HG02870 (cell line): Measurements from ENCODE around the gene GAS6.
"Not testable (repeated sequence)": the region's sequence is repeated elsewhere in the genome, so short reads cannot be mapped to it uniquely, and the experiment has no call there.

ENCODE experiments used
- ATAC-seq: cut with Tn5 transposase; IDR thresholded peaks from one replicate; pipeline ENCODE4 v1.9.1; 2021; ENCODE audit warnings: mild to moderate bottlenecking, moderate library complexity; ENCODE audit not compliant: unreplicated experiment

The GAS6 gene

DNA sequence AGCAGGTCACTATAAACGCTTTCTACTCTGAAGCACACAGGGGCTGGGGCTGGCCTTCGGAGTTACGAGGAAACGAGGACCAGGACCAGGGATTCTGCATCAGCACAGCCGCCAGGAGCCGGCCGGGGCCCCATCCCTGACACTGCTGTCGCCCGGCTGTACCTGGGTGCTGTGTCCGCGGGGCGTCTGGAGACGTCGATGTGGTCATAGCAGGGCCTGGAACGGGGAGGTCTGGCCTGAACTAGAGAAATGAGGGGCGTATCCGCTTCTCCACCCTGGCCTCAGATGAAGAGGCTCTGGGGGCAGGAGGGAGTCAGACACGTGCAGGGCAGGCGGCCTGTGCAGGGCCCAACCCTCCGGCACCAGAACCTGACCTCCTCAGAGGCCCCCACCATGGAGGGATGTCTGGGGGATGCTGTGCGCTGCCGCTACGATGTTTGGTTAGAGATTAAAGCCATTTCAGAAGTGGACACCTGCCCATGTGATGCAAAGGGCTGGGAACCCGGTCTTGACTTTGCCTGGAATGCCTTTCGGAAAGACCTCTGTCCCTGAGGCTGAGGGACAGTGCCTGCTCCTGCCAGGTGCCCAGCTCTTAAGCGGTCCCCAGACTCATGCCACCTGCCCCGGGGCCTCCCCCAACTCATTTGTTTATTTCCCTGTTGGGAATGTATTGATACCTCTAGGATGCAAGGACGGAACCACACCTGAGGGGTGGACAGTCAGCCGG is 21.4 kb downstream of the GAS6 start:
- ATAC-seq, result no peak

DNA sequence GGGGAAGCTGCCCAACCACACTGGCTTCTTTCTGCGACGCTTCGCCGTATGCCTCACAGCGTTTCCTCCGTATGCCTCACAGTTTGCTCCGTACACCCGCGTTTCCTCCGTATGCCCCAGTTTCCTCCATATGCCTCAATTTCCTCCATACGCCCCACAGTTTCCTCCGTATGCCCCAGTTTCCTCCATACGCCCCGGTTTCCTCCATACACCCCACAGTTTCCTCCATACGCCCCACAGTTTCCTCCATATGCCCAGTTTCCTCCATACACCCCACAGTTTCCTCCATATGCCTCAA is 22.6 kb downstream of the GAS6 start:
- no peak for ATAC-seq

DNA sequence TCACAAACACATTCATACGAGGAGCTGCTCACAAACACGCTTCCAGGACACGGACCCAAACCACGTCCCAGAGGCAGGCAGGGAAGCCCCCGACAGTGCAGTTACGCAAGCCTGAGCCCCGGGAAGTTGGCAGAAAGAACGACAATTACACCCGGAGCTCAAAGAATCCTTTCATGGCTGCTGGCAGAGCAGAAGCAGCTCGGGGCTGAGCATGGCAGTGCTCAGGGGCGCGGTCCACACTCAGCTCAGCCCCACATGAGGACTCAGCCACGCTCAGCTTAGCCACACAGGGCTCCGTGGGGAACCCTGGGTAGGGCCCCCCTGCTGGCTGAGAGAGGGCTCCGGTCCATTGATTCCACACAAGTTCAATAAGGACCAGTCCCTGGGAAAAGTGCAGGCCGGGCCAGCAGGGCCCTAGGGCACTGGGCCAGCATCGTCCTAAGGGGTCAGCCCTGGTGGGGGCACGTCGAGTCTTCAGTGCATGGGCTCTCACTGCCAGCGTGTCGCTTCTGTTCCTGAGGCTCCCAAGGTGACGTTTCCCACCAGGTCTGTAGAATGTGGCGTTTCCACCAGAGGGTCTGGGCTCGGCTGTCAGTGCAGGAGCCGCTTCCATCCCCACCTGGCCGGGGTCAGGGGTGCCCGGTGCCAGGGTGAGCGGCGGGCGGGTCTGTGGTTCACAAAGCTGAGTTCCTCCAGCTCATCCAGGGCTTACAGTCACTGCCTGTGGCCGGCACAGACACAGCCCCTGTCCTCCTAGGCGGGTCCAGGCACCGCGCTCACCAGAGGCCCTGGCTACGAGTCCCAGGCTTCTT is 23.1 kb downstream of the GAS6 start:
- ATAC-seq, result no peak

DNA sequence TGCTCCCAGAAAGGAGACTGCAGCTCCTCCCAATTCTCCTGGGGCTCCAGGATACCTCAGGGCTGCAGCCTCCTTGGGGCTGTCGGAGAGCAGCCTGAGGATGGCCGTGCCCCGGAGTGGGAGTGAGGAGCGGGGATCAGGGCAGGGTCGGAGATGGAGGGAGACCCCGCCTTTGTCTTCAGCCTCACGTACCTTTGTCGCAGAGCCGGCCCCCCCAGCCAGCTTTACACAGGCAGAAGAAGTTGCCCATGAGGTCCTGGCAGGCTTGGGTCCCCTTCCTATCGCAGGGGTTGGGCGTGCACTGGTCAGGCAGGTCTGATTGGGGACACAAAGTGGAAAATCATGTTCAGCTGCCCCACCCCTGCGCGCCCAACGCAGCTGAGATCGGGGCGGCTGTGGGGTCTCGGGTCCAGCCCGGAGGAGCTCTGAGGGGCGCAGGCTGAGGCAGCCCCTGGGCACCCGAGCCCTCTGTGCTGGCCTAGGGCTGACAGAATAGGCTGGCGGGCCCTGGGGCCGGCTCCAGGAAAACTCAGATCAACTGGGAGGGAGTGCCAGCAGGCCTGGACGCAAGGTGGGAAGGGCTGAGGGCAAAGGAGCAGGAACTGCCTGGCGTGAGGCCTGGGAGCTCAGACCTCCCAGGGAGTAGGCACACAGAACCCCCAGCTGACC is 24.2 kb downstream of the GAS6 start:
- no peak for ATAC-seq

DNA sequence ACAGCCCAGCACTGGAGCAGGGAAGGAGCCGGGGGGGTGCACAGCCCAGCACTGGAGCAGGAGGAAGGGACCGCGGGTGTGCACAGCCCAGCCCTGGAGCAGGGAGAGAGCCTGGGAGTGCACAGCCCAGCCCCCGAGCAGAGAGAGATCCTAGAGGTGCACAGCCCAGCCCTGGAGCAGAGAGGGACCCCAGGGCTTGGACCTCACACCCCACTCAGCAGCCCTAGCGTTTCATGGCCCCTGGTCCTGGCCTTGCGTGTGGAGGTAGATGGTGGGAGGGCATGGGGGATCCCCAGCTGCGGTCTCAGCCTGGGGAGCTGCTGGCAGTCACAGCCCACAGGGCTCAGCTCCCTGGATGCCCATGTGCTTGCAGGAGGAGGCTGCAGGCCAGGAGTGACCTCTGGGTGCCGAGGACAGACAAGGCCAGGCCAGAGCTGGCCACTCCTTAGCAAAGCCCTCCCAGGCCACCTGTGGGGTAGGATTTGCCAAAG is 25.1 kb downstream of the GAS6 start:
- no peak for ATAC-seq

DNA sequence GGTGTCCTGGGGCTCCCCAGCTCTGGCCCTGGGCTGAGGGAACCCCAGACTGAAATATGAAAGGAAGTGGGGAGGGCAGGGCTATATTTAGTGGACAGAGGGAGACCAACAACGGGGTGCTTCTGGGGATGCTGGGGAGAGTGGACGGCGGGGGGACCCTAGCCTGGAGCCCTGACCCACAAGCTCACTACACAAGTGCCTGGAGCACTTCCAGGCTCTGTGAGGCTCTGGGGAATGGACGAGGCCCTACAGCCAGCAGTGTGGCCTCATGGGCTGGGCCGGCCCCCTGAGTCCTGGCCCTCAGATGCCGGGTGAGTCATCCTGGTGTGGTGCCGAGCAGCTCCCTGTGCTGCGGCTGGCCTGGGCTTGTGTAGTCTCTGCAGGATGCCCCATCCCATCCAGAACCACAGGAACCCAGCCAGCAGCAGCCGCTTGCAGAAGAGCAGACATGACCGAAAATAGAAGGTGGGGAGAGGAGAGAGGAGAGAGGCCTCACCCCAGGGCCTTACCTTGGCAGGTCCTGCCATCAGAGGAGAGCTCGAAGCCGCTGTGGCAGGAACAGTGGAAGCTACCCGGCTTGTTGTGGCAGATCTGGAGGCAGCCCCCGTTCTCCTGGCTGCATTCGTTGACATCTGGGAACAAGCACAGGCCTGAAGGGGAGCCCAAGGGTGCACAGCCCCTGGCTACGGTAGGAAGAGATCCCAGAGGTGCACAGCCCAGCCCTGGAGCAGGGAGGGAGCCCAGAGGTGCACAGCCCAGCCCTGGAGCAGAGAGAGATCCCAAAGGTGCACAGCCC is 26.1 kb downstream of the GAS6 start:
- no peak for ATAC-seq

DNA sequence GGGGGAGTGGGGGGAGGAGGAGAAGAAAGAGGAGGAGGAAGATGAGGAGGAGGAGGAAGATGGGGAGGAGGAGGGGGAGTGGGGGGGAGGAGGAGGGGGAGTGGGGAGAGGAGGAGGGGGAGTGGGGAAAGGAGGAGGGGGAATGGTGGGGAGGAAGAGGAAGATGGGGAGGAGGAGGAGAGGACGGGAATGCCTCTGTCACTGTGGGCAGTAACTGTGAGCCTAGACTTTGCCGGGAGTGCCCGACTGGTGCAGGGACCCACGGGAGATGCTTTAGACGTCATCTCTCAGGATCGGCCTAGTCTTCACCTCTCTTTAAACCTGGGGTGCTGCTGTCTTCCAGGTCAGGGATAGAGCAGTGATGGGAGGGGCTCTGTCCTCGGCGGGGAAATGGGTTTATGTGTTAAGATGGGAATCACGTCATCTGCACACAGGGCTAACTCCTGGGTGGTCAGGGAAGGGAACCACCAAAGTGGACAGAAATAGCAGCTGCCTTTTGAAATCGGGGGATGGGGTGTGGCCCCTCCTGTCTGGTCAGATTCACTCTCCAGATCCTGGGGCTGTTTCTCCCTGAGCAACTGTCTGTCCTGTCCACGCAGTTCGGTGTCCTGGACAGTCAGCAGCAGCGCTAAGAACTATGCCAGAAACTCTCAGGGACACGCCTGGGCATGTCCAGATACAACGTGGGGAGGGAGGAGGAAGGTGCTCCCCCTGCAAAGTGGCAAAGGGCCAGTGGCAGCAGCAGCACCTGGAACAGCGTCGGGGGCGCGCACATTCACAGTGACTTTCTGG is 26.9 kb downstream of the GAS6 start:
- no peak for ATAC-seq

DNA sequence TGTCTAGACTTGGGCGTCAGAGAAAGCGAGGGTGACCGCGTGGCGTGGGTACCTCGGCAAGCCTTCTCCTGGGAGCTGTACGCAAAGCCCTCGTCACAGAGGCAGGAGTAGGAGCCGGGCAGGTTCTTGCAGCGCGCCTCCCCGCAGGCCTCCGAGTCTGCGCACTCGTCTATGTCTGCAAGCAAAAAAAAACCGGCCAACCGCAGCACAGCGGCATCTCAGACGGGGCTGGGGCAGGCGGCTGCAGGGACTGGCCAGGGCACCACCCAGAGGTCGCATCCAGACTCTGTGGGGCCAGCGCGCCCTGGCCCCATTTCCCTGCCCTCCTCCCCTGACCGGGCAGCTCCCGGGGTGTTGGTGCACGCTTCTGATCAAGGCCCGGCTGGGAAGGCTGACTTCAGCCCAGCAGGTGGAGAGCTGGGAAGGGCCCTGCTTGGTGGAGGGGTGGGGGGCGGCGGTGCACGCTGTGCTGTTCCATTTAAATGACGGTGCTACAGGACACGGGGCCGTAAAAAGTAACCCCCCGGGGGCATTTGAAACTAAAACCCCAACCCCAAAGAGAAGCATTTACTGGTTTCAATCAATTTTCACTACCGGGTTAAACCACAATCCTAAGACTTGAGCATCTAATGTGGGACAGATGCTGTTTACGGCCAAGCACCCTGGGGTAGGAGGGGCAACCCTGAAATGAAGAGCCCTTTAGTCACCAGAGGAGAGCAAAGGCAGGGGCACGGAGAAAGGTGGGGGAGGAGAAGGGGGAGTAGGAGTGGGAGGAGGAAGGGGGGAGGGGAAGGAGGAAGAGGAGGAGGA is 28.2 kb downstream of the GAS6 start:
- no peak for ATAC-seq

DNA sequence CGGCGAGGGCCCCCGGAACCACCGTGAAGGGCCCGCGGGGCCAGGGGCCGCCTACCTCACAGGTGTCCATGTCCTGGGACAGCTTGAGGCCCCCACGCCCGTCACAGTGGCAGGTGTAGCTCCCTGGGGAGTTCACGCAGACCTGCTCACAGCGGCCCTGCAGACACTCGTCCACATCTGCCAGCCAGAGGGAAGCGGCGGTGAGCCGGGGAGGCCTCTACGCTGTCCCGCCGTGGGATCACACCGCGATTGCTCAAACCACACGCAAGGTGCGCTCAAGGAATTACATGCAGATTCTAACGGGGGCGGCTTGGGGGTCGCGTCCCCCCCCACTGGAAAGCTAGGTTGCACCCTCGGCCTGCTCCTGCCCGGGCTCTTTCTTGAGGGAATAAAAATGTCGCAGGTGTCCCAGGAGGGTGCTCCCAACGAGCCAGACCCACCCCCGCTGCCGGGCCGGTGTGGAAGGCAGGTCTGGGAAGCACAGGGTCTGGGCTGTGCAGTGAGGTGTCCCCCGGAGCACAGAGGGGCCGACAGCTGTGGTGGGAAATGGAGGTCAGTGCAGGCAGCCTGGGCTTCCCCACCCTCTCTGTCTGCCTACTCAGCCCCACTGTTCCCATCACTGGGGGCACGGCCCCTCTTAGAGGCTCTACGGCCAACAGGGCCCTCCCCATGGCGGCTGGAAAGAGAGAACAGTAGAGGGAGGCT is 29.2 kb downstream of the GAS6 start:
- no peak for ATAC-seq

DNA sequence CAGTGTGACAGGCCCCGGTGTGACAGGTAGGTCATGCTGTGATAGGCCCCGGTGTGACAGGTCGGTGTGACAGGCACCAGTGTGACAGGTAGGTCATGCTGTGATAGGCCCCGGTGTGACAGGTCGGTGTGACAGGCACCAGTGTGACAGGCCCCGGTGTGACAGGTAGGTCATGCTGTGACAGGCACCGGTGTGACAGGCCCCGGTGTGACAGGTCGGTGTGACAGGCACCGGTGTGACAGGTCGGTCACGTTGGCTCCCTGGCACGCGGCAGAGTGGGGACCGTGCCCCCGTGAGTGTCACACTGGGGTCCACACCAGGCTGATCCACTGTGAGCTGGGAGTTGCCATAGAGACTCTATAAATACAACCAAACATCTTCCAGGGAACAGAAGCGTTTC is 29.9 kb downstream of the GAS6 start:
- not testable (repeated sequence) for ATAC-seq

DNA sequence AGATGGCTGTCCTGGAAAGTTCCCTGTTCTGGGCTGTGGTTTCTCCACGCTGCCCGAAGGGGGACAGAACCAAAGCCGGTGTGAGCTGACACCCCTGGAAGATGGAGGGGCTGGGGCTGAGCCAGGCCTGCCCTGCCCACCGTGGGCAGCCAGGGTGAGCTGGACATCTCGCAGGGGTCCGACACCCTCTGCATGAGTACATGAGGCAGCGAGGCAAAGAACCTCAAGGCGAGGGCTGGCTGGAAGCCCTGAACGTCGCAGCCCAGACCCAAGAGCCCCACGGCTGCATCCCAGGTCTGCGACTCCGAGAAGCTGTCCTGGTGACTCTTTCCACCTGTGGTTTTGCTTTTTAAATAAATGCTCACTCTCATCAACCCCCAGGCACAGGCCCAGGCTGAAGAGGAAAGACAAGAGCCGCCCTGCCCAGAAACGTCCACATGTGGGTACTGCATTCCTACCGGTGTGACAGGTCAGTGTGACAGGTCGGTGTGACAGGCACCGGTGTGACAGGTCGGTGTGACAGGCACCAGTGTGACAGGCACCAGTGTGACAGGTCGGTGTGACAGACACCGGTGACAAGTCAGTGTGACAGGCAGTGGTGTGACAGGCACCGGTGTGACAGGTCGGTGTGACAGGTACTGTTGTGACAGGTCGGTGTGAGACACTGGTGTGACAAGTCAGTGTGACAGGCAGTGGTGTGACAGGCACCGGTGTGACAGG is 30.6 kb downstream of the GAS6 start:
- no peak for ATAC-seq

DNA sequence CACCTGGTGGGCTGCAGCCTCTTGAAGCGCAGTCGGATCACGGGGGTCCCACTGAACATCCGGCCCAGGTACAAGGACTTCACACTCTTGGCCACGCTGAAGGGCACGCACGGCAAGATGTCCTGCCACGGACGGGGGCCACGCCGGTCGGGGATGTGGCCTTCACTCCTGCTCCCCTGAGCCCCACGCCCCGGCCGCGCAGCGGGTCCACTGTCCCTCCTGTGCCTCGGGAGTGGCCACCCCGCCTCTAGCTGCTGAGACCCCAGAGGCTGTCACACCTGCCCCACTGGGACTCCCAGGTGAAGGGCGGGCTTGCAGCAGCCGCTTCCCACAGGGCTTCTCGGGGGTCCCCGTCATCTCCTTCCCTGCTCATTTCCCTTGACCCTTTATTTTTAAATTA is 31.2 kb downstream of the GAS6 start:
- ATAC-seq, result no peak

DNA sequence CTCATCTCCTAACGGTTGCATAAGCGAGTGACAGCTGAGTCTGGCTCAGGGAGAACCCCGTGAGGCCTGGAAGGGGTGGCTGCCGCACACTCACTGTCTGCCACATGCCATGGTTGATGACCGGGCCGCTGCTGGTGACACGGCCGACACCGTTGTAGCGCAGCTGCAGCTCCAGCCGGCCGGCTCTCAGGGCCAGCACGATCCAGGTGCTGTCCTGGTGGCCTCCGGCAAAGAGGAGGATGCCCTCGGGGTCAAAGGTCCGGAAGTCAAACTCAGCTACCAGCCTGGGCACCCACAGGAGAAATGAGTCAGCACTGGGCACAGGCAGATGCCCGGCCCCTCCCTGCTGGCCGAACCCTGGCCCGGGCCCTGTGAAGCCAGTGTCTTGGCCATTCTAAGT is 31.7 kb downstream of the GAS6 start:
- no peak for ATAC-seq

DNA sequence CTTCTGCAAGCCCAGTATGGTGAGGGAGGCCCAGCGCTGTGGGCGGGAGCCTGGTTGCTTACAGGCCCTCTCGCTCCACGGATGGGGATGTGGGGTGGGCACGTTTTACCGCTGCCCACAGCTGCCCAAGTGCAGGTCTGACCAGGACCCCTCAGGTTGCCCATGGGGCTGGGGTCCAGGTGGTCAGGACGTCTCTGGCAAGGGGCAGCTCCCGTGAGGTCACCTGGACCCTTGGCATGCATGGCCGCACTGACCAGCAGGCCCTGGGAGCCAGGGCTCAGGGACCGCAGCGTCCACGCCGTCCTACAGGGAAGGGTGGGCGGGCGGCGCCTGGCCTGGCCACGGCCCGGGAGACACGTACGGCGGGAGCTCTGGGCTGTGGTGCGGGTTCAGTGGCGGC is 32.8 kb downstream of the GAS6 start:
- no peak for ATAC-seq

DNA sequence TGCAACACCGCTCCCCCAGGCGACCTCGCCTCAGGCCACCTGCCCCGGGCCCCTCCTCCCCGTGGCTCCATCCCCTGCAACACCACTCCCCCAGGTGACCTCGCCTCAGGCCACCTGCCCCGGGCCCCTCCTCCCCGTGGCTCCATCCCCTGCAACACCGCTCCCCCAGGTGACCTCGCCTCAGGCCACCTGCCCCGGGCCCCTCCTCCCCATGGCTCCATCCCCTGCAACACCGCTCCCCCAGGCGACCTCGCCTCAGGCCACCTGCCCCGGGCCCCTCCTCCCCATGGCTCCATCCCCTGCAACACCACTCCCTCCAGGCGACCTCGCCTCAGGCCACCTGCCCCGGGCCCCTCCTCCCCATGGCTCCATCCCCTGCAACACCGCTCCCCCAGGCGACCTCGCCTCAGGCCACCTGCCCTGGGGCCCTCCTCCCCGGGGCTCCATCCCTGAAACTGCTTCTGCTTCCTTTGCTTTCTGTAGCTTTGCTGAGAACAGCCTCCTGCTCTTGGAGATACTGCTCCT is 33.4 kb downstream of the GAS6 start:
- not testable (repeated sequence) for ATAC-seq

DNA sequence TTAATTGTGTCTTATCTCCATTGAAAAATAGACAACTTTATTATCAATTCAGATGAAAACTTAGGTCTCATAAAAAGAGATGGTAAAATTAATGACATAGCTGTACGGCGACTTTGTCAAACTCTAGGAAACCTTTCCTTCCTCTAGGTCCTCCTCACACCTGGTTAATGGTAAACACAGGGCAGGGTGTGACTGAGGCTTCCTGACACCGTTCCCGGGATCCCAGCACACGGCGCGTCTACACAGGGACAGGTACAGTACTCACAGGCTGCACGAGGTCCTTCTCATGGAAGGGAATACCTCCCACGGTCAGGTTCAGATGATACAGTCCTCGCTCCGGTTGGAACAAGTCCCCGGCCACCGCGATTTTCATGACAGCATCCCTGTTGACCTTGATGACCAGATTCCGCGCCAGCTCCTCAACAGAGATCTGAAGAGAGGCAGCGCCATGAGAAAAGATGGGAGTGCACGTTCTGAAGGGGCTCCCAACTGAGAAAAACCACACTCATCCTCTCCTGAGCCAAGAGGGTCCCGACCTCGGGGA is 35.5 kb downstream of the GAS6 start:
- no peak for ATAC-seq

DNA sequence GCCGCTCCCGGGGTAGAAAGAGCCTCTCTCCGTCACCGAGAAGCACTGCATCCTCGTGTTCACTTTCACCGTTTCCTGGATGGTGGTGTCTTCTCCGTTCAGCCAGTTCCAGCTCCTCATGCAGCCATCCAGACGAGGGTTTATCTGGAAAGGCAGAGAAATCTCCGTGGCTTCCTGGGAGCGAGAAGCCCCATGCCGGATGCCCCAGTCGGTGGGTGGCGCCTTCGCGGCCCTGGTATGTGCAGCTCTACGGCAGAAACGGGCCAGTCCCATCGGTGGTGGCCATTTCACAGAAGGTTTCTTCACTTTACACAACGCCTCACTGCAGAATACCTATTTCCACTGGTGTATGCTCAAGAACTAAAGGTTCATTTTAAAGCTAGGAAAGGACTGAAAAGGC is 36.9 kb downstream of the GAS6 start:
- no peak for ATAC-seq

DNA sequence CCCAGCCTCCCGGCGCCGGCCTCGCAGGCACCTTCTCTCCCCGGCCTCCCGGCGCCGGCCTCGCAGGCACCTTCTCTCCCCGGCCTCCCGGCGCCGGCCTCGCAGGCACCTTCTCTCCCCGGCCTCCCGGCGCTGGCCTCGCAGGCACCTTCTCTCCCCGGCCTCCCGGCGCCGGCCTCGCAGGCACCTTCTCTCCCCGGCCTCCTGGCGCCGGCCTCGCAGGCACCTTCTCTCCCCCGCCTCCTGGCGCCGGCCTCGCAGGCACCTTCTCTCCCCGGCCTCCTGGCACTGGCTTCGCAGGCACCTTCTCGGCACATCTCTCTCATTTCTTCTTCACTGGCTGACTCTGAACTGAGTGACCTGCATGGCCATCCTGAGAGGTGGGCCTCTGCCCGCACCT is 37.4 kb downstream of the GAS6 start:
- ATAC-seq, result not testable (repeated sequence)
